Measurements from ENCODE around the gene FERMT2. TPM values are rescaled to one million over a fixed set of nuclear protein-coding genes. Genes with fewer than 3 reads are reported as not detected.

Gene FERMT2
- total RNA-seq, 1 experiment from 2014 or later = 33.3 TPM

- Histone ChIP-seq H3K36me3 (ENCODE audit: control insufficient read depth, insufficient read depth, low read length) (peaks cover 4% of the 10 kb centered on the region; the same call in 1 of the 2 replicates), H3K4me3 (ENCODE audit: low read depth in 2 of 2, low read length in 2 of 2) (no peak overlapping the region), H3K27me3 (ENCODE audit: control insufficient read depth, insufficient read depth, low read length) (no peaks in the 10 kb centered on the region), H3K4me1 (ENCODE audit: control insufficient read depth, insufficient read depth, low read length) (no peaks in the 10 kb centered on the region; the same call in 1 of the 2 replicates), H3K27ac (ENCODE audit: low read length) (no peak overlapping the region), H3K9me3 (ENCODE audit: control insufficient read depth, insufficient read depth, low read depth, low read length) (no peaks in the 10 kb centered on the region)
- in situ Hi-C loops (cut with HindIII; ENCODE audit: low pct_unique_long_range_greater_than_20kb, low sequenced_read_pairs) (no loop called here), intact Hi-C loops (cut with micrococcal nuclease; ENCODE audit: unreplicated experiment) (no loop called here)
- ChIA-PET CTCF (no interaction called here), POLR2A (no interaction called here)
- TF ChIP-seq SIN3A (IDR thresholded peaks at IDR 0.05; ENCODE audit: borderline replicate concordance, insufficient read depth, low read depth, low read length) (no peak), TCF7L2 (IDR thresholded peaks at IDR 0.05; ENCODE audit: low read depth, low read length) (no peak), REST (IDR thresholded peaks at IDR 0.05; ENCODE audit: insufficient read depth in 1 of 2, low read depth in 2 of 2, low read length in 1 of 2) (no peak), POLR2AphosphoS5 (IDR thresholded peaks at IDR 0.05; ENCODE audit: low read depth, low read length) (no peak), CTCF (IDR thresholded peaks at IDR 0.05) (no peak)
- ATAC-seq (no peak), DNase-seq (ENCODE audit: low read depth, low spot score) (no peak)
- BruUV-seq (replicated peaks) = no TSS peak
These were observed 94.7 kb downstream of the FERMT2 start for GRCh38 chr14:52856139-52856538.

GRCh38 chr14:52853522-52853854 lies 97.4 kb downstream of the FERMT2 start:
- POLR2A ChIA-PET = interaction anchor here (0.6 kb wide), 1 partner anchor 263 kb away, joined by 3 read pairs; no protein-coding TSS in a partner anchor
- H3K4me1 ChIP-seq (ENCODE audit: control insufficient read depth, insufficient read depth, low read length) = no peaks in the 10 kb centered on the region; the same call in 1 of the 2 replicates
- H3K9me3 ChIP-seq (ENCODE audit: control insufficient read depth, insufficient read depth, low read depth, low read length) = no peaks in the 10 kb centered on the region
- H3K27ac ChIP-seq (ENCODE audit: low read length) = no peak overlapping the region
- in situ Hi-C loops (cut with HindIII; ENCODE audit: low pct_unique_long_range_greater_than_20kb, low sequenced_read_pairs) (no loop called here), intact Hi-C loops (cut with micrococcal nuclease; ENCODE audit: unreplicated experiment) (no loop called here)
- TF ChIP-seq REST (IDR thresholded peaks at IDR 0.05; ENCODE audit: insufficient read depth in 1 of 2, low read depth in 2 of 2, low read length in 1 of 2) (no peak), TCF7L2 (IDR thresholded peaks at IDR 0.05; ENCODE audit: low read depth, low read length) (no peak), CTCF (IDR thresholded peaks at IDR 0.05) (no peak), POLR2AphosphoS5 (IDR thresholded peaks at IDR 0.05; ENCODE audit: low read depth, low read length) (no peak), SIN3A (IDR thresholded peaks at IDR 0.05; ENCODE audit: borderline replicate concordance, insufficient read depth, low read depth, low read length) (no peak)
- H3K27me3 ChIP-seq (ENCODE audit: control insufficient read depth, insufficient read depth, low read length) = no peaks in the 10 kb centered on the region
- H3K36me3 ChIP-seq (ENCODE audit: control insufficient read depth, insufficient read depth, low read length) = peaks cover 4% of the 10 kb centered on the region; the same call in 1 of the 2 replicates
- BruUV-seq (replicated peaks) = no TSS peak
- no peak overlapping the region for H3K4me3 ChIP-seq (ENCODE audit: low read depth in 2 of 2, low read length in 2 of 2)
- ATAC-seq (no peak), DNase-seq (ENCODE audit: low read depth, low spot score) (no peak)
- CTCF ChIA-PET = no interaction called here
